Ovary (tissue), 9 donors: ENCODE results near the gene LIPC. TPM values are rescaled to one million over a fixed set of nuclear protein-coding genes. Genes with fewer than 3 reads are reported as not detected.

Source experiments
- DNase-seq, 5 donors: peaks; one replicate each; pipeline ENCODE4 v3.0.0-alpha.2; 2019 to 2020
- H3K27ac ChIP-seq, 2 donors: fragments of 200-600 bp; one replicate each; pipeline versions ENCODE4 v1.5.1 to v1.8.0; 2019 to 2022
- H3K27me3 ChIP-seq: fragments of 200-600 bp; one replicate; pipeline ENCODE4 v1.8.0; 2022
- H3K36me3 ChIP-seq: fragments of 200-600 bp; sonication (generic); one replicate; pipeline ENCODE4 v1.5.1; 2019
- H3K4me1 ChIP-seq: one replicate; pipeline ENCODE4 v1.8.1; 2013; ENCODE audit warnings: mild to moderate bottlenecking, moderate library complexity; ENCODE audit not compliant: insufficient read depth
- H3K4me3 ChIP-seq: fragments of 200-600 bp; sonication (generic); one replicate; pipeline ENCODE4 v1.5.1; 2017
- H3K9me3 ChIP-seq, 2 donors: fragments of 200-600 bp in 1 of 2; sonication (generic) in 1 of 2; one replicate each; pipeline versions ENCODE4 v1.5.1 to v1.8.1; 2013 to 2019; ENCODE audit warnings: mild to moderate bottlenecking in 1 of 2, moderate library complexity in 1 of 2
- EP300 ChIP-seq: sonication (generic); formaldehyde crosslinking; IDR thresholded peaks from one replicate; pipeline ENCODE4 v1.6.1; 2017; ENCODE audit warnings: antibody characterized with exemption
- POLR2A ChIP-seq: fragments of 450-650 bp; IDR thresholded peaks from one replicate; pipeline ENCODE4 v1.6.1; 2017; ENCODE audit warnings: antibody characterized with exemption, mild to moderate bottlenecking, moderate library complexity
- WGBS, 3 donors: extraction: QIAGEN DNeasy Blood & Tissue Kit in 1 of 3; methylation state at CpG; one replicate each; pipeline versions ENCODE4 v1.1.5 to v1.1.7; 2013 to 2017; 5-methylcytosine and 5-hydroxymethylcytosine counted together
- intact Hi-C, 4 donors: fragments of 100-400 bp; cut with DNase I; formaldehyde crosslinking; loops; one replicate each; pipeline versions ENCODE4 v1.11.0 to v1.15.1; 2022 to 2023
- polyA plus RNA-seq, 2 donors: library from polyadenylated mRNA; stranded (reverse); fragments of 200-250 nt in 1 of 2; fragments of 350-450 nt in 1 of 2; fragmentation: Illumina TruSeq in 1 of 2; extraction: RNeasy Lipid Tissue Mini Kit (QIAGEN cat#74804) in 1 of 2; gene quantifications; one replicate each; pipeline ENCODE4 v1.2.3, GENCODE V29; 2013 to 2014
- total RNA-seq, 7 donors: library from RNA; depleted of rRNA in 2 of 7; stranded (reverse); fragments of >200 nt in 2 of 7; fragmentation: NEBNext Ultra II Directional in 3 of 7; extraction: Animal tissue kit (Norgen Biotek cat#: 25700) in 3 of 7; gene quantifications; one replicate each; pipeline versions ENCODE4 v1.1.0 to v1.2.4, GENCODE V29; 2016 to 2023
- TF ChIP-seq, protein P1 (sequence below), 3 donors: fragments of 450-650 bp in 2 of 3; fragments of 200-600 bp in 1 of 3; IDR thresholded peaks; one replicate each; pipeline versions ENCODE4 v1.5.1 to v1.8.0; 2016 to 2022; ENCODE audit warnings: antibody characterized with exemption in 3 of 3, mild to moderate bottlenecking in 1 of 3
- donor health status: DM: no; HTN: no; CAD: no; lungs with moderate emphysema.
- donor health status: DM: no; HTN: no; CAD: no.
- donor health status: Bipolar disorder and iron deficiency.
- donor health status: DM: yes; HTN: yes; CAD: no.
- donor health status: DM: no; HTN: no; CAD: no.
- donor health status: DM: yes; HTN: yes; CAD: no.

The LIPC gene
- total and polyA plus RNA-seq, 9 donors: 0.28 to 1.1 (median 0.72) TPM

DNA sequence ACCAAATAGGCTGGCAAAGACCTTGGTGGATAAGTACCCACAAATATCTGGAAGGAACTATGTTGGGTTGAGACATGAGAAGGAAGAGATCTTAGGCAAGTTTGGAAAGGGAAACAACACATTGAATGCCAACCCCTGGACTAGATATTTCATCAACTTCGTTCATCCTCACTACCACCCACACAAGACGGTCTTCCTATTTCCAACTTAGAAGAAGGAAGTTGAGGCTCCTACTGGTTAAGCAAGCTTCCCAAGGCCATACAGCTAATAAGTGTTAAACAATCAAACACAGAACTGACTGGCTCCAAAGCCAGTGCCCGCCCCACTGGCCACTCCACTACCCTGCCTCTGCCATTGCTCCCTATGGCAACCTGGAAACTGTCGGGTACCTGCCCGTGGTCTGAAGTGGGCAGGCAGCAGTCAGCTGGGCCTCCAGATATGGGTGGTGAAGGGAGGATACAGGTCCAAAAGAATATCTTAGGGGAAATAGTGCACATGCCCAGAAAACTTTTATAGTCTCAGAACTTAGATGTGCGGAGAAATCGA lies 94.9 kb downstream of the LIPC start:
- no peaks in the 10 kb centered on the region for H3K9me3 ChIP-seq
- no peak for DNase-seq
- no peak overlapping the region for H3K4me3 ChIP-seq
- intact Hi-C loops: no loop called here
- H3K27ac ChIP-seq: no peak overlapping the region
- H3K4me1 ChIP-seq: peaks cover 11% of the 10 kb centered on the region
- TF ChIP-seq, protein P1, sequence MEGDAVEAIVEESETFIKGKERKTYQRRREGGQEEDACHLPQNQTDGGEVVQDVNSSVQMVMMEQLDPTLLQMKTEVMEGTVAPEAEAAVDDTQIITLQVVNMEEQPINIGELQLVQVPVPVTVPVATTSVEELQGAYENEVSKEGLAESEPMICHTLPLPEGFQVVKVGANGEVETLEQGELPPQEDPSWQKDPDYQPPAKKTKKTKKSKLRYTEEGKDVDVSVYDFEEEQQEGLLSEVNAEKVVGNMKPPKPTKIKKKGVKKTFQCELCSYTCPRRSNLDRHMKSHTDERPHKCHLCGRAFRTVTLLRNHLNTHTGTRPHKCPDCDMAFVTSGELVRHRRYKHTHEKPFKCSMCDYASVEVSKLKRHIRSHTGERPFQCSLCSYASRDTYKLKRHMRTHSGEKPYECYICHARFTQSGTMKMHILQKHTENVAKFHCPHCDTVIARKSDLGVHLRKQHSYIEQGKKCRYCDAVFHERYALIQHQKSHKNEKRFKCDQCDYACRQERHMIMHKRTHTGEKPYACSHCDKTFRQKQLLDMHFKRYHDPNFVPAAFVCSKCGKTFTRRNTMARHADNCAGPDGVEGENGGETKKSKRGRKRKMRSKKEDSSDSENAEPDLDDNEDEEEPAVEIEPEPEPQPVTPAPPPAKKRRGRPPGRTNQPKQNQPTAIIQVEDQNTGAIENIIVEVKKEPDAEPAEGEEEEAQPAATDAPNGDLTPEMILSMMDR (IDR thresholded peaks at IDR 0.05): no peak
- TF ChIP-seq EP300 (no peak), POLR2A (no peak)
- 79 to 82% (median 82%) methylated on average over 7 of the region's 7 CpGs for WGBS, 3 donors
- no peaks in the 10 kb centered on the region for H3K27me3 ChIP-seq
- no peaks in the 10 kb centered on the region for H3K36me3 ChIP-seq

DNA sequence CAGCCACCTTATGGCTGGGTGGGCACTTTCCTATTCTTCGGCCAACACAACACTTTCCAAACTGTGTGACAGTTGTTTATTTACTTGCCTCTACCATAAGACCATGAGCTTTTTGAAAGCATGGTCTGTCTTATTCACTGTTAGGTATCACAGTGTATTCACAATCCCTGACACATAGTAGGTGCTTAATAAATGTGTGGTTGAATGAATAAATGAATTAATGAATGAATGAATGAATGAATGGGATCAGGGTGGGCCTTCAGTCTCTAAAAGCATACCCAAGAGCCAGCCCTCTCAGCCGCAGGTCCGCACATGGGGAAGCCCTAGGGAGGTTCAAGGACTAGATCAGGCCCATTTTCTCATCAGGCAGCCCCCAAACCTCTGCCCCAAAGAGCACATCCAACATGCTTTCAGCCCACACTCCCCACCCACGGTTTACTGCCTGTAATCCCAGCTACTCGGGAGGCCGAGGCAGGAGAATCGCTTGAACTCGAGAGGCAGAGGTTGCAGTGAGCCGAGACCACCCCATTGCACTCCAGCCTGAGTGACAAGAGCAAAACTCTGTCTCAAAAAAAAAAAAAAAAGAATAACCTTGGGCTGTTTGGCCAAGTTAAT lies 95.9 kb downstream of the LIPC start:
- no peak overlapping the region for H3K27ac ChIP-seq
- H3K36me3 ChIP-seq: no peaks in the 10 kb centered on the region
- H3K4me1 ChIP-seq: peaks cover 11% of the 10 kb centered on the region
- 23 to 26% (median 26%) methylated on average over 9 of the region's 9 CpGs for WGBS, 3 donors
- H3K9me3 ChIP-seq: no peaks in the 10 kb centered on the region
- no peak for TF ChIP-seq POLR2A
- TF ChIP-seq, protein P1 (IDR thresholded peaks at IDR 0.05): no peak
- TF ChIP-seq EP300: no peak
- intact Hi-C loops: no loop called here
- no peak overlapping the region for H3K4me3 ChIP-seq
- no peak for DNase-seq
- H3K27me3 ChIP-seq: no peaks in the 10 kb centered on the region

DNA sequence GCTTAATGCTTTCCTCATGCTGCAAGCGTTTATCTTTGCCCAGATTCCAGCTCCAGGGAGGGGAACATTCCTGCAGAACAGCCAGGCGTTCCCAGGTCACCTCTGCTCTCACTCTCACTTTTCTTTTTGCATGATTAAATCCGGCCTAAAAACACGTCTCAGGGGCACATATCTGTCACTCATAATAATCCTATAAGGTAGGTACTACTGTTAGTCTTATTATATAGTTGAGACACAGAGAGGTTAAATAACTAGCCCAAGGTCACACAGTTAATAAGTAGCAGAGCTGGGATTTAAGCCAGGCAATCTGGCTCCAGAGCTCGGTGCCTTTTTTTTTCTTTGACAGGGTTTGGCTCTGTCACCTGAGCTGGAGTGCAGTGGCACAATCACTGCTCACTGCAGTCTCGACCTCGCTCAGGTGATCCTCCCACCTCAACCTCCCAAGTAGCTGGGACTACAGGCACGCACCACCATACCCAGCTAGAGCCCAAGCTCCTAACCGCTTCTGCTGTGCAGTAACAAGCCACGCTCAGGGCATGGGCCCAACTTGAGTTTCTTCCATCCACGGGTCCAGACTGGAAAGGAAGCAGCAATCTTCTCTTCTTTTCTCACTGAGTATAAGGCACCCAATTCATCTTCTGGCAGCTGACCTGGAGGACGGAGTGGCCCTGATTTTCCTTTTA lies 96.5 kb downstream of the LIPC start:
- Histone ChIP-seq H3K4me3 (no peak overlapping the region), H3K27ac (no peak overlapping the region), H3K4me1 (peaks cover 11% of the 10 kb centered on the region), H3K27me3 (no peaks in the 10 kb centered on the region), H3K9me3 (no peaks in the 10 kb centered on the region), H3K36me3 (no peaks in the 10 kb centered on the region)
- peak in 2 of 5 donors; percentile 41 to 54 for DNase-seq
- intact Hi-C loops: no loop called here
- TF ChIP-seq EP300 (no peak), POLR2A (no peak)
- TF ChIP-seq, protein P1 (IDR thresholded peaks at IDR 0.05): no peak
- 36% methylated on average over 12 of the region's 12 CpGs for WGBS, 3 donors

- Histone ChIP-seq H3K4me1 (peaks cover 9% of the 10 kb centered on the region), H3K4me3 (no peak overlapping the region), H3K9me3 (no peaks in the 10 kb centered on the region), H3K27ac (no peak overlapping the region), H3K36me3 (no peaks in the 10 kb centered on the region), H3K27me3 (no peaks in the 10 kb centered on the region)
- TF ChIP-seq, protein P1 (IDR thresholded peaks at IDR 0.05): no peak
- no peak for TF ChIP-seq EP300
- TF ChIP-seq POLR2A: no peak
- 62 to 81% (median 66%) methylated on average over 2 of the region's 2 CpGs for WGBS, 3 donors
- no peak for DNase-seq
- intact Hi-C loops: no loop called here
Observed at GRCh38 chr15:58529041-58529440, 97.2 kb downstream of the LIPC start.
